HG03520 (cell line): ENCODE data around the gene SRGAP3.

Source experiments
- ATAC-seq: cut with Tn5 transposase; IDR thresholded peaks from one replicate; pipeline ENCODE4 v1.9.1; 2021; ENCODE audit warnings: mild to moderate bottlenecking, moderate library complexity; ENCODE audit not compliant: unreplicated experiment

SRGAP3 gene

GRCh38 chr3:9030034-9030433 is 219.4 kb downstream of the SRGAP3 start:
- no peak for ATAC-seq

GRCh38 chr3:9028134-9028533 is 221.3 kb downstream of the SRGAP3 start:
- no peak for ATAC-seq

DNA sequence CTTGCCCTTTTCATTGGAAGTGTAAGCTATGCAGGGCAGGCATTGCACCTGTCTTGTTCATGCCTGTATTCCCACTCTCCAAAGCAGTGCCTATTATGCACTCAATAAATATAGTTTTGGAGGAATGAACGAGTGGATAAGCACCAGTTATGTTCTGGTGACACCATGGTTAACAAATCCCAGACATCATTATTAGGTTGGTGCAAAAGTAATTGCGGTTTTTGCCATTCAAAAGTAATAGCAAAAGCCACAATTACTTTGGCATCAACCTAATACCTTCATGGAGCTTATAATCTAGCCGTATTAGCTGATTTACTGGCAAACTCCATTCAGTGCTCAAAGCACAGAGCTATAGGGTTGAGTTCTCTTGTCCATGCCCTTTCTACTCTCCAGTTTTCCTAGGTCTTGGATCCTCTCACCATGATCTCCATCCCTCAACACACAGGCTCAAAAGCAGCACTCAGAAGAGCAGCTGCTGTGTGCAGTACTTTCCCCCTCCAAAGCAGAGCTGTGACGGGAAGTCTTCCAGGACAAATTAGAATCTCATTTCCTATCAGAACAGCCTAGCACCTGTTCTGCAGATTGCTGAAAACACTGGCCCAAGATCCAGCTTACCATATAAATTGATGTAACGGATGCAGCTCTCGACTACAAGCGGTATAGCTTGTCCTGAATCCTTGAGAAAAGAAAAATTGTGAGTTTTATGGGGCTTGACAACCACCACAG is 223.0 kb downstream of the SRGAP3 start:
- ATAC-seq, result no peak

DNA sequence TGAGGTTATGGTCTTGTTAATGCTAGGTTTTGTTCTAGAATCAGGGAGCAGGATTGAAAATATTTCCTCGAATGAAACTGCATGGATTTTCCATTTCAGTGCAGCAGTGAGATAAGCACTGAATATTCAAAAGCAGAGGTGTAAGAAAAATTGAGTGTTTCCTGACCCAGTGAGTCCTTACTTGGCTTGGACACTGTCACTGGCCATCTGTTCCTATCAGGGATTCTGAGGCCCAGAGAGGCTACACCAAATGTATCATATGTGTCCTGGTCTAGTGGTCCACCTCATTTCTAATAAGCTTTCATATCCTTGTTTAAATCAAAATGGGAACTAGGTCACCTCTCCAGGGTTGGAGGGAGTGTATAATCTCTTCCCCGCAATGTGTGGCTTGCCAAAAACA is 225.1 kb downstream of the SRGAP3 start:
- no peak for ATAC-seq

DNA sequence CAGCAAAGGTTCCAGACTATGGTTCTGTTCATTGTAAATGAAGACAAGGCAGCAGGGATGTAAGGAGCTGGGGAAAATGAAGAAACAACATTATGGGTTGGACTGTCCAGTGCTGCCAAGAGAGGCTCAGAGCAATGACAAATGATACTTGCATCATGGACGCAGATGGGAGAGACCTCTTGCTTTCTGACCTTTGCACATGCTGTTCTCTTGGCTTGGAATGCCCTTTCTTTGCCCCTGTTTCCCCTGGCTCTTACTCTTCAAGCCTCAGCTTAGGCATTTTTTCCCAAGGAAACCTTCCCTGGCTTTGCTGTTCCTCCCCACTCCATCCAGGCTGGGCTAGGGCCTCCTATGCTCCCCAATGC is 226.2 kb downstream of the SRGAP3 start:
- no peak for ATAC-seq

DNA sequence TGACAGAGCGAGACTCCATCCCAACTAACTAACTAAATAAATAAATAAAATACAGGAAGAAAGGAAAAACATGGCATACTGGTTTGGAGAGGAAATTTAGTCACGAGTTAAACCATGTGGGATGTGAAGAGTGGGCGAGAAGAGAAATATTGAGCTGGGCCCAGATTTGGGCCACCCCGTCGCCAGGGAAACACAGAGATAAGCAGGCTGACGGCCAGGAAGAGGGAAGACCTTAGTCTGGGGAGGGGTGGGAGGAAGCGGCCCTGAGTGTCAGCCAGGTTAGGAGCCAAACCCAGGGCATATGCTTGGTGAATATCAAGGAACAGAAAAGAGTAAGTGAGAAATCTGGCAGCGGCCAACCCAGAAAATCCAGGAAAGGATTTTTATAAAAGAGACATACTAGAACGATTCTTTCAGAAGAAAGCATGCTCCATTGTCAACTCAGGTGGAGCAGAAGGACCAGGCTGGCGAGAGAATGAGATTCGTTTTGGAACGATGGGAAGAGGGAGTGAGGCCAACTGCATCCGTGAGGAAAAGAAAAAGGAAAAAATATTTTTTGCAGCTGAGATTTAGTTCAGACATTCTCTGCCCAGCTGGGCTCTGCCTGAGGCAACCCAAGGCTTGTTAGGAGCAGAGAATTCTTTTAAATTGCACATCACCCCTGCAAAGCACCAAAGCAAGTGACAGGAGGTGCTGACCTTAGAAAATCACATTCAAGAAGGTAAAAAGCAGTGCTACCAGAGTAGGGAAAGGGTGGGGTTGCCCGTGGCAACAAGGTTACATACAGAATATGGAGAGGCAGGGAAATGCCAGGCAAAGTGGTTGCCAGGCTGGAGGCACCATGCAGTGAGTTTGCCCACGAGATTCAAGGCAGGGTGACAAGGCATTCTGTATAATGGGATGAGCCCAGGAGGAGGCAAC is 226.9 kb downstream of the SRGAP3 start:
- ATAC-seq, result no peak

GRCh38 chr3:9021271-9022009 is 228.0 kb downstream of the SRGAP3 start:
- no peak for ATAC-seq

DNA sequence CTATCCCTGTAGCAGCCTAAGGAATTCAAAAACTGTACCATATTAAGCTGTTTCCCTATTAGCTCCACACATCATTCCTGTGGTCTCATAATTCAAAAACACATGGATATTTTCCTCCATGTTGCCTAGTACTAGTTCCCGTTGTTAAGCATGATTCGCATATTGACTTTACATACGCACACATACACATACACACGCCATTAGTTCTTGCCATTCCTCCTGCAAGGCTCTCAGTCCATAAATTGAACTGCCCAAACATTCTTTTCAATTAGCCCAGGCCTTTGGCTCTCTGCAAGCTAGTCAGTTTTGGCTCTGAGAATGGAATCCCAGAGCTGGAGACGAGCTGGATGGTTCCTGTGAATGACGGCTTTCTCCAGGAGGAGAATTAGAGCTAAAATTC is 229.0 kb downstream of the SRGAP3 start:
- ATAC-seq, result no peak

- ATAC-seq, result no peak
These were observed 230.0 kb downstream of the SRGAP3 start for GRCh38 chr3:9019259-9019961.

DNA sequence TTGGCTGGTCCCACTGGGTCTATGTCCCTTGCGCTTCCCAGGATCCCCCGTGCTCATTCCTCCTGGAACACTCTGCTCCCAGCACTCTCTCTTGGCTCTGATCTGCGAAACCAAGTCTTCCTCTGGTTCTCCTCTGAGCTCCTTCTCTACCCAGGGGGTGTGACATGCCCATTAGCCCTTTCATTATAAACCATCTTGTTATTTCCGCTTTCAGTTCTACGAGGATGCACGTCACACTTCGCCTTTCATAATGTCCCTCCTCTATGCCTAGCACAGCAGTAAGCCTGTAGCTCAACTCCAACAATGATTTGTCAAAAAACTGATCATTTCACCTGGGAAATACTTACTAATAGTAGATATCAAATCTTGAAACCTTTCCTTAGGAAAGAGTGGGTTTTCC is 234.2 kb downstream of the SRGAP3 start:
- ATAC-seq, result no peak

DNA sequence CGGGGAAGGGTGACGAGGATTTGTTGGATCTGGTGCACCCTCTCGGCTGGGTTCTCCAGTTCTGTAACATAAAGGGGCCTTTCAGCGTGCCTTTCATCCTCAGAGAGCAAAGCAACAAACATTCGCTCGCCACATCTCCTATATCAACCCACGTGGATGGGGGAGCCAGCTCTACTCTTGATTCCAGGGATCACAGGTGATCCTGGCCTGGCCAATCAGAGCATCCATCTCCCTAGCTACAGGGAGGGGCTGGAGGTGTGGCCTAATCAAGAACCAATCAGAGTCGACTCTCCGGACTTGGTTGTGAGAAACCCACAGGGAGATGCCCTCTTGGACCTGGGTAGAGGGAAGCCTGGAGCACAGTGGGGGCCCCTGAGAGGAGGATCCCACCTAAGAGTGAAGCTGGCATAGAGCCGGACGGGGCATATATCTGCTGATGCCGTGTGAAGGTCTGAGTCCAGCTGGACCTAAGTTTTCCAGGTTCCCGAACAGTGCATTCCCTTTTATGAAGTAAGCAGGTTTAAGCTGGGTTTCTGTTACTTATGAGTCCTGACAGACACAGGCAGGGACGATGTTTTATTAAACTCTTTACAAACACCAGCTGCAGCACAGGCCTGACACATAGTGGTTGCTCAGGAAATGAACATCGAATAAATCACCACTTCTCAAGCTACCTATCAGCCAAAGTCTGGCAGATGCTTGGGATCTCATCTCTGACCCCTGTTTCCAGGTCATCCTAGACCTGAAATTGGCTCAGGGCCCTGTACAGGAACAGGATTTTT is 235.5 kb downstream of the SRGAP3 start:
- ATAC-seq, result no peak

- no peak for ATAC-seq
These were observed 236.9 kb downstream of the SRGAP3 start for GRCh38 chr3:9012521-9012920.

DNA sequence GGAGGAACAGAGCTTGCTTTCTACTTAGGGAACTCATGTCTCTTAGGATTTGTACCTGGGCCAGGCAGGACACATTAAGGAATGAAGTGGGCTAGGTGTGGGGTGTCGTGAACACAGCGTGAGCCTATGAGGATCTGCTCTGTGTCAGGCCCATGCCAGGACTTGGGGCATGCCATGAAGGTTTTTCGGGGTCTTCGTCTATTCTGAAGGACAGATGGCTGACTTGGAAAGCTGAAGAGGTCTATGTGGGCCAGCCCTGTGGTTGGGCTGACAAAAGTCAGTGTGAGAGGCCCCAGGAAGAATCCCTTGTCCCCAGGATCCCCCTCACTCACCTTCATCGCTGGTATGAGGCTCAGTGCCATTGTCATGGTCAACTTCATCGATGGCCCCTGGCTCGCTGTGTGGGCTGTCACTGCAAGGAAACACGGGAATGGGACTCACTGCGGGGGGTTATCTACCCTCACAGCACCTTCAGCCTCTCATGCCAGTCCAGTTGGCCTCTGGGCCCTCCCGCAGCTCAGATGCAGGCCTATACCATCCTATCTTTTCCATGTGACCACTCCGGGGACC is 239.4 kb downstream of the SRGAP3 start:
- ATAC-seq, result no peak

GRCh38 chr3:9008550-9009255 is 240.7 kb downstream of the SRGAP3 start:
- ATAC-seq, result no peak

- ATAC-seq, result no peak
These were observed 241.5 kb downstream of the SRGAP3 start for GRCh38 chr3:9007928-9008327.

DNA sequence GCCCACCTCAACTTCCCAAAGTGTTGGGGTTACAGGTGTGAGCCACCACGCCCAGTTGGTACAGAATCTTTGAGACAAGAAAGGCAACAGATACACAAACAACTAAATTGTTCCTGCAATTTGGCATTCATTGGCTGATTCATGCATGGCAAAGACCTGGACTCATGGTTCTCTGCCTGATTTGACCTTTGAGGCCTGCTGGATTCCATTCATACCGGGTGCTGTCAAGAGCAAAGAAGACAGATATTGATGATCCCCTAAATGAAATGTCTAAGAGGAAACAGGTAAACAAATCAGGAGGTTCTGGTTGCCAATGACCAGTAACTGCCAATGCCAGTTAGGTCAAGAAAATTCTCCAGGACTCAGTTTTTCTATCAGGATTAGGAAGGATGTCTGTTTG is 242.2 kb downstream of the SRGAP3 start:
- ATAC-seq, result no peak

- ATAC-seq, result no peak
These were observed 249.4 kb downstream of the SRGAP3 start for GRCh38 chr3:9000041-9000440.

DNA sequence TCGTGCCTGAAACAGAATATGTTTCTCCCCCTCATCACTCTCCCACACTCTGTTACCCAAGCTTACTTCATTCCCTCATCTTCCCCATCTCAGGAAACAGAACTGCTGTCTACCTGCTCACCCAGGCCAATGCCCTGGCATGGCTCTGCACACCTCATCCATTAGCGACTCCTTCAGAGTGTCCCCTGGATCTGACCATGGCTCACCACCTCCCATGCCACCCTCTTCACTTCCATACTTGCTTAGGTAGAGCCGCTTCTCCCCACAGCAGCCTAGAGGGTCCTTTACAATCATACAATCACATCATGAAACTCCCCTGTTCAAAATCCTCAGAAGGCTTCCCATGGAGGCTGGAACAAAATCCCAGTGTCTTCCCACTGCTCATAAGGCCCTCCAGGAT is 252.3 kb downstream of the SRGAP3 start:
- ATAC-seq, result no peak

DNA sequence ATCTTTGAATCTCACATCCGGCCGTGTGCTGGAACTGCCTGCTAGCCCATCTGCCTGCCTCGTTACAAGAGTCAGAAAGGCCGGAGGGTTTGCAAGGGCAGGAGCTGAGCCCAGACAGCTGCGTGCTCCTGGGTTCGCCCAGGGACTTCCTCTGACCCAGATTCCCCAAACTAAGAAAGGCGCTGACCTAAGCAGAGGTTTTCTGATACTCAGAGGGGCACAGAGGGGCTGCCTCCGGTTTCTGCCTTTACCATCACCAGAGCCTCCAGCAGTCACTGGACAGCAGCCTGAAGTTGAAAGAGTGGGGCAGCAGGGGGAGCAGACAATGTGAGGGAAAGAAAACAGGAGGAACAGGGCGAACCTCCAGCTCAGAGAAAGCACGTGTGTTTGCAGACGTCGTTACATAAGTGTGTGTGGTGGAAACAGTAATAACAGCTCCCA is 252.7 kb downstream of the SRGAP3 start:
- no peak for ATAC-seq
